Upper lobe of left lung (tissue), 6 donors: ENCODE data around the gene NCBP3. TPM values are rescaled to one million over a fixed set of nuclear protein-coding genes. Genes with fewer than 3 reads are reported as not detected.
A peak's percentile ranks its signal among the peaks of the same experiment; 100 is the strongest.

Experiments used
- ATAC-seq, 2 donors: fragments of 200-7000 bp; cut with Tn5 transposase; one replicate each; pipeline ENCODE4 v1.9.1; 2022; ENCODE audit warnings: mild to moderate bottlenecking in 2 of 2, moderate library complexity in 2 of 2; ENCODE audit not compliant: low FRiP score in 2 of 2
- DNase-seq, 2 donors: peaks; one replicate each; pipeline ENCODE4 v3.0.0-alpha.2; 2019 to 2020
- H3K27ac ChIP-seq, 4 donors: fragments of 200-600 bp; sonication (generic); one replicate each; pipeline ENCODE4 v1.5.1; 2016 to 2019
- H3K27me3 ChIP-seq, 4 donors: fragments of 200-600 bp; sonication (generic); one replicate each; pipeline ENCODE4 v1.5.1; 2017 to 2019
- H3K36me3 ChIP-seq, 4 donors: fragments of 200-600 bp; sonication (generic); one replicate each; pipeline ENCODE4 v1.5.1; 2016 to 2019
- H3K4me1 ChIP-seq, 4 donors: fragments of 200-600 bp; sonication (generic); one replicate each; pipeline ENCODE4 v1.5.1; 2018 to 2019
- H3K4me3 ChIP-seq, 4 donors: fragments of 200-600 bp; sonication (generic); one replicate each; pipeline ENCODE4 v1.5.1; 2017 to 2019; ENCODE audit warnings: mild to moderate bottlenecking in 2 of 4, moderate library complexity in 1 of 4
- H3K9me3 ChIP-seq, 4 donors: fragments of 200-600 bp; sonication (generic); one replicate each; pipeline ENCODE4 v1.5.1; 2018 to 2019
- CTCF ChIP-seq, 6 experiments: fragments of 450-650 bp in 4 of 6; fragments of 200-600 bp in 2 of 6; sonication (generic) in 2 of 6; IDR thresholded peaks; one replicate each; pipeline ENCODE4 v1.5.1; 2016 to 2019; ENCODE audit warnings: antibody characterized with exemption in 6 of 6
- EP300 ChIP-seq, 4 donors: sonication (generic); formaldehyde crosslinking; IDR thresholded peaks; one replicate each; pipeline ENCODE4 v1.5.1; 2017; ENCODE audit warnings: antibody characterized with exemption in 4 of 4, control low read depth in 2 of 4
- POLR2A ChIP-seq, 4 donors: fragments of 450-650 bp; IDR thresholded peaks; one replicate each; pipeline ENCODE4 v1.5.1; 2016 to 2017; ENCODE audit warnings: antibody characterized with exemption in 4 of 4, mild to moderate bottlenecking in 2 of 4
- POLR2AphosphoS5 ChIP-seq, 2 donors: sonication (generic); formaldehyde crosslinking; IDR thresholded peaks; one replicate each; pipeline ENCODE4 v1.5.1; 2017; ENCODE audit warnings: antibody characterized with exemption in 2 of 2
- WGBS, 2 donors: methylation state at CpG; one replicate each; pipeline ENCODE4 v1.1.5; 2017 to 2018; 5-methylcytosine and 5-hydroxymethylcytosine counted together
- total RNA-seq, 6 donors: library from RNA; depleted of rRNA in 4 of 6; stranded (reverse); fragments of >200 nt in 4 of 6; gene quantifications; one replicate each; pipeline versions ENCODE4 v1.1.0 to v1.2.1, GENCODE V29; 2016 to 2021
- donor health status: DM: no; HTN: no; CAD: no; lungs with moderate emphysema.
- donor health status: DM: no; HTN: yes; CAD: no; lungs with severe emphysema.

NCBP3 gene
- total RNA-seq, 6 donors from 2014 or later, result 17.3 to 43.0 (median 32.5) TPM

- H3K27me3 ChIP-seq, result no peaks in the 10 kb centered on the region
- 91 to 93% methylated on average over 9 to 12 of the region's 12 CpGs for WGBS, 2 donors
- H3K9me3 ChIP-seq, result no peaks in the 10 kb centered on the region
- ATAC-seq, result no peak
- peaks cover 24 to 33% (median 28%) of the 10 kb centered on the region in 4 donors for H3K4me1 ChIP-seq
- H3K4me3 ChIP-seq, result no peak overlapping the region
- DNase-seq, result no peak
- TF ChIP-seq POLR2AphosphoS5 (IDR thresholded peaks at IDR 0.05) (no peak), EP300 (IDR thresholded peaks at IDR 0.05) (no peak), POLR2A (IDR thresholded peaks at IDR 0.05) (no peak), CTCF (IDR thresholded peaks at IDR 0.05) (no peak)
- peaks cover 0 to 21% (median 3%) of the 10 kb centered on the region in 4 donors for H3K36me3 ChIP-seq
- H3K27ac ChIP-seq, result no peak overlapping the region
These were observed 38.1 kb upstream of the NCBP3 start for GRCh38 chr17:3884188-3884587.

GRCh38 chr17:3882276-3882675 lies 36.2 kb upstream of the NCBP3 start:
- ATAC-seq (no peak), DNase-seq (no peak)
- Histone ChIP-seq H3K27ac (no peak overlapping the region), H3K9me3 (no peaks in the 10 kb centered on the region), H3K36me3 (peaks cover 0 to 21% (median 6%) of the 10 kb centered on the region in 4 donors), H3K4me1 (peaks cover 14 to 21% (median 19%) of the 10 kb centered on the region in 4 donors), H3K4me3 (no peak overlapping the region), H3K27me3 (no peaks in the 10 kb centered on the region)
- no peak for TF ChIP-seq POLR2A (IDR thresholded peaks at IDR 0.05)
- TF ChIP-seq EP300 (IDR thresholded peaks at IDR 0.05), result no peak
- no peak for TF ChIP-seq CTCF (IDR thresholded peaks at IDR 0.05)
- TF ChIP-seq POLR2AphosphoS5 (IDR thresholded peaks at IDR 0.05), result no peak
- 84 to 95% methylated on average over 4 of the region's 4 CpGs for WGBS, 2 donors

- ATAC-seq (no peak), DNase-seq (no peak)
- H3K27me3 ChIP-seq, result no peaks in the 10 kb centered on the region
- TF ChIP-seq POLR2AphosphoS5 (IDR thresholded peaks at IDR 0.05) (no peak), POLR2A (IDR thresholded peaks at IDR 0.05) (no peak), EP300 (IDR thresholded peaks at IDR 0.05) (no peak), CTCF (IDR thresholded peaks at IDR 0.05) (no peak)
- H3K4me1 ChIP-seq, result peaks cover 5 to 8% (median 6%) of the 10 kb centered on the region in 4 donors
- no peaks in the 10 kb centered on the region for H3K9me3 ChIP-seq
- no peak overlapping the region for H3K27ac ChIP-seq
- WGBS, 2 donors, result 93 to 97% methylated on average over 7 of the region's 7 CpGs
- peaks cover 0 to 26% (median 7%) of the 10 kb centered on the region in 4 donors for H3K36me3 ChIP-seq
- H3K4me3 ChIP-seq, result no peak overlapping the region
These were observed 34.9 kb upstream of the NCBP3 start for GRCh38 chr17:3880983-3881382.

GRCh38 chr17:3879591-3880417 lies 33.8 kb upstream of the NCBP3 start:
- DNase-seq (no peak), ATAC-seq (peak in 1 of 2 donors; percentile 18)
- Histone ChIP-seq H3K36me3 (peaks cover 0 to 29% (median 10%) of the 10 kb centered on the region in 4 donors), H3K27ac (no peak overlapping the region), H3K4me3 (no peak overlapping the region), H3K9me3 (no peaks in the 10 kb centered on the region), H3K4me1 (no peaks in the 10 kb centered on the region), H3K27me3 (no peaks in the 10 kb centered on the region)
- TF ChIP-seq POLR2A (IDR thresholded peaks at IDR 0.05) (no peak), CTCF (IDR thresholded peaks at IDR 0.05) (no peak), EP300 (IDR thresholded peaks at IDR 0.05) (no peak), POLR2AphosphoS5 (IDR thresholded peaks at IDR 0.05) (no peak)
- WGBS, 2 donors, result 69 to 91% methylated on average over 8 to 25 of the region's 25 CpGs
